H1 (cell line): ENCODE results near the gene ETS1. TPM values are rescaled to one million over a fixed set of nuclear protein-coding genes. Genes with fewer than 3 reads are reported as not detected.

Source experiments
- CTCF ChIA-PET: fragments of 300-600 bp; sonication (Branson Sonifier 250); formaldehyde crosslinking; loops from one replicate; lab custom pipeline; 2021; ENCODE audit not compliant: partially characterized antibody; lab: Charles Lee
- POLR2A ChIA-PET: fragments of 300-600 bp; sonication (Branson Sonifier 250); formaldehyde crosslinking; loops from one replicate; lab custom pipeline; 2021; ENCODE audit warnings: inconsistent platforms; ENCODE audit not compliant: partially characterized antibody; lab: Charles Lee
- DNase-seq, 2 experiments: peaks; one replicate each; pipeline versions ENCODE4 v3.0.0 to v3.0.0-alpha.2; 2010 to 2022; ENCODE audit warnings: low spot score in 2 of 2, low read depth in 1 of 2, mixed read lengths in 1 of 2
- FAIRE-seq: peaks from 2 replicates; lab custom pipeline; 2011; peaks lifted over from hg19 to GRCh38; lab: Jason Lieb, UNC
- H2AFZ ChIP-seq: 2 replicates; pipeline ENCODE4 v1.8.1; 2012; ENCODE audit warnings: low read length, inconsistent platforms
- H2AK5ac ChIP-seq: 2 replicates; pipeline ENCODE4 v1.6.1; 2013; ENCODE audit warnings: low read depth, low read length
- H2BK120ac ChIP-seq: replicated peaks from 2 replicates; pipeline ENCODE3; 2013; ENCODE audit warnings: low read depth, low read length, inconsistent platforms
- H2BK12ac ChIP-seq: 2 replicates; pipeline ENCODE4 v1.6.1; 2013; ENCODE audit warnings: low read depth, low read length
- H2BK15ac ChIP-seq: 2 replicates; pipeline ENCODE4 v1.6.1; 2013; ENCODE audit warnings: low read length
- H2BK20ac ChIP-seq: 2 replicates; pipeline ENCODE4 v1.6.1; 2013; ENCODE audit warnings: low read length
- H2BK5ac ChIP-seq: 2 replicates; pipeline ENCODE4 v1.6.1; 2013; ENCODE audit warnings: low read depth, low read length
- H3K14ac ChIP-seq: 2 replicates; pipeline ENCODE4 v1.6.1; 2013; ENCODE audit warnings: inconsistent platforms; ENCODE audit not compliant: insufficient read length
- H3K18ac ChIP-seq: 2 replicates; pipeline ENCODE4 v1.6.1; 2013; ENCODE audit warnings: low read length; ENCODE audit errors: extremely low read depth
- H3K23ac ChIP-seq: 2 replicates; pipeline ENCODE4 v1.6.1; 2013; ENCODE audit warnings: inconsistent platforms; ENCODE audit not compliant: insufficient read length
- H3K23me2 ChIP-seq: 2 replicates; pipeline ENCODE4 v1.6.1; 2013; ENCODE audit warnings: low read depth, low read length
- H3K27ac ChIP-seq: 2 replicates; pipeline ENCODE4 v1.6.1; 2011; ENCODE audit warnings: low read depth, low read length, inconsistent platforms
- H3K27me3 ChIP-seq, 4 experiments: replicated peaks in 1 of 4; 1 replicate in 1 of 4; 2 replicates in 3 of 4; pipeline versions ENCODE4 v1.6.1 to v1.8.1; 2011 to 2013; ENCODE audit warnings: low read length in 3 of 4, mild to moderate bottlenecking in 3 of 4, inconsistent platforms in 2 of 4, mixed read lengths in 2 of 4, moderate library complexity in 1 of 4; ENCODE audit not compliant: control insufficient read depth in 3 of 4, insufficient read depth in 3 of 4; ENCODE audit errors: extremely low read depth in 1 of 4
- H3K36me3 ChIP-seq, 4 experiments: 2 replicates each; pipeline versions ENCODE4 v1.6.1 to v1.8.1; 2011 to 2013; ENCODE audit warnings: mild to moderate bottlenecking in 4 of 4, low read length in 3 of 4, moderate library complexity in 2 of 4, control low read depth in 1 of 4, inconsistent platforms in 1 of 4; ENCODE audit not compliant: insufficient read depth in 4 of 4, control insufficient read depth in 2 of 4
- H3K4ac ChIP-seq: replicated peaks from 2 replicates; pipeline ENCODE3; 2013; ENCODE audit warnings: low read length, low read depth, mixed read lengths, inconsistent platforms; ENCODE audit not compliant: insufficient read length
- H3K4me1 ChIP-seq, 4 experiments: replicated peaks in 1 of 4; 1 replicate in 1 of 4; 2 replicates in 3 of 4; pipeline versions ENCODE4 v1.6.1 to v1.8.1; 2011 to 2013; ENCODE audit warnings: low read length in 3 of 4, inconsistent platforms in 2 of 4, mixed read lengths in 1 of 4; ENCODE audit not compliant: insufficient read depth in 4 of 4, control insufficient read depth in 3 of 4
- H3K4me2 ChIP-seq, 2 experiments: 2 replicates each; pipeline versions ENCODE4 v1.6.1 to v1.8.1; 2011 to 2013; ENCODE audit warnings: low read depth in 2 of 2, low read length in 2 of 2, control low read depth in 1 of 2, inconsistent platforms in 1 of 2, mild to moderate bottlenecking in 1 of 2; ENCODE audit not compliant: insufficient read depth in 1 of 2
- H3K4me3 ChIP-seq, 4 experiments: fragments of 200-600, 300-600 bp in 1 of 4; sonication (generic), shearing (Covaris generic), sonication (Bioruptor Twin) in 1 of 4; 2 replicates each; pipeline versions ENCODE4 v1.5.1 to v1.8.1; 2011 to 2016; ENCODE audit warnings: low read length in 4 of 4, low read depth in 3 of 4, control low read depth in 2 of 4, inconsistent platforms in 2 of 4, mild to moderate bottlenecking in 2 of 4, mixed read lengths in 1 of 4, moderate library complexity in 1 of 4; ENCODE audit not compliant: insufficient read depth in 2 of 4; ENCODE audit errors: extremely low read depth in 1 of 4
- H3K56ac ChIP-seq: replicated peaks from 2 replicates; pipeline ENCODE3; 2013; ENCODE audit warnings: low read depth, mild to moderate bottlenecking, mixed read lengths, low read length, inconsistent platforms; ENCODE audit not compliant: insufficient read length
- H3K79me1 ChIP-seq: 2 replicates; pipeline ENCODE4 v1.6.1; 2013; ENCODE audit warnings: low read depth, low read length, control low read depth
- H3K79me2 ChIP-seq, 2 experiments: 2 replicates each; pipeline versions ENCODE4 v1.6.1 to v1.8.1; 2012 to 2013; ENCODE audit warnings: low read length in 2 of 2, mild to moderate bottlenecking in 2 of 2, inconsistent platforms in 1 of 2; ENCODE audit not compliant: insufficient read depth in 2 of 2, control insufficient read depth in 1 of 2
- H3K9ac ChIP-seq, 4 experiments: replicated peaks in 1 of 4; 1 replicate in 1 of 4; 2 replicates in 3 of 4; pipeline versions ENCODE4 v1.6.1 to v1.8.1; 2011 to 2013; ENCODE audit warnings: low read depth in 3 of 4, low read length in 3 of 4, control low read depth in 2 of 4, mild to moderate bottlenecking in 2 of 4, moderate library complexity in 2 of 4, inconsistent platforms in 1 of 4; ENCODE audit errors: extremely low read depth in 1 of 4
- H3K9me3 ChIP-seq, 2 experiments: 2 replicates each; pipeline versions ENCODE4 v1.6.1 to v1.8.1; 2012 to 2013; ENCODE audit warnings: mild to moderate bottlenecking in 2 of 2, moderate library complexity in 2 of 2, control low read depth in 1 of 2, inconsistent platforms in 1 of 2, low read depth in 1 of 2, low read length in 1 of 2, mixed read lengths in 1 of 2; ENCODE audit not compliant: insufficient read depth in 2 of 2
- H4K20me1 ChIP-seq, 2 experiments: replicated peaks in 1 of 2; 2 replicates each; pipeline versions ENCODE3 to v1.8.1; 2011 to 2013; ENCODE audit warnings: inconsistent platforms in 2 of 2, low read length in 2 of 2, mild to moderate bottlenecking in 1 of 2; ENCODE audit not compliant: insufficient read depth in 2 of 2, control insufficient read depth in 1 of 2
- H4K5ac ChIP-seq: 2 replicates; pipeline ENCODE4 v1.6.1; 2013; ENCODE audit warnings: low read length, low read depth, mixed read lengths, inconsistent platforms; ENCODE audit not compliant: insufficient read length
- H4K8ac ChIP-seq: 2 replicates; pipeline ENCODE4 v1.8.0; 2013; ENCODE audit warnings: mild to moderate bottlenecking, moderate library complexity, low read length, inconsistent platforms; ENCODE audit not compliant: insufficient read depth; ENCODE audit errors: extremely low read depth
- H4K91ac ChIP-seq: replicated peaks from 2 replicates; pipeline ENCODE3; 2013; ENCODE audit warnings: low read length, mixed read lengths, inconsistent platforms; ENCODE audit not compliant: insufficient read length
- FOSL1 ChIP-seq: IDR thresholded peaks from 2 replicates; pipeline ENCODE4 v1.6.1; 2011; ENCODE audit warnings: mild to moderate bottlenecking, low read depth, low read length, moderate library complexity; ENCODE audit not compliant: insufficient read depth
- JUN ChIP-seq: IDR thresholded peaks from 2 replicates; pipeline ENCODE4 v1.6.1; 2011; ENCODE audit warnings: low read depth, mild to moderate bottlenecking, improper control_type of control experiment, low read length
- MAFK ChIP-seq: IDR thresholded peaks from 2 replicates; pipeline ENCODE4 v1.6.1; 2012; ENCODE audit warnings: low read depth, mild to moderate bottlenecking, improper control_type of control experiment, low read length
- NANOG ChIP-seq: IDR thresholded peaks from 2 replicates; pipeline ENCODE4 v1.6.1; 2011; ENCODE audit warnings: low read length, low read depth, mild to moderate bottlenecking, inconsistent platforms; ENCODE audit not compliant: insufficient read depth, poor library complexity, severe bottlenecking
- PHF8 ChIP-seq: fragments of 200-600 bp; sonication (generic); conservative IDR thresholded peaks from 2 replicates; pipeline ENCODE4 v1.7.1; 2012; ENCODE audit warnings: low read depth, mild to moderate bottlenecking, inconsistent platforms, low read length, moderate library complexity
- RAD21 ChIP-seq, 2 experiments: IDR thresholded peaks in 1 of 2; conservative IDR thresholded peaks in 1 of 2; 2 replicates each; pipeline ENCODE4 v1.6.1; 2011; ENCODE audit warnings: low read depth in 2 of 2, low read length in 2 of 2, improper control_type of control experiment in 1 of 2, inconsistent platforms in 1 of 2, mild to moderate bottlenecking in 1 of 2, moderate library complexity in 1 of 2
- SIRT6 ChIP-seq: IDR thresholded peaks from one replicate; pipeline ENCODE4 v1.7.1; 2012; ENCODE audit warnings: low read length, inconsistent platforms
- SP4 ChIP-seq: IDR thresholded peaks from 2 replicates; pipeline ENCODE4 v1.6.1; 2012; ENCODE audit warnings: low read length, inconsistent platforms
- SUZ12 ChIP-seq: fragments of 200-600 bp; sonication (generic); IDR thresholded peaks from 2 replicates; pipeline ENCODE4 v1.6.1; 2012; ENCODE audit warnings: mild to moderate bottlenecking, inconsistent platforms, low read length, moderate library complexity, mixed read lengths
- TAF1 ChIP-seq: IDR thresholded peaks from 2 replicates; pipeline ENCODE4 v1.6.1; 2011; ENCODE audit warnings: mild to moderate bottlenecking, low read depth, low read length
- WGBS, 2 experiments: shearing (Covaris generic) in 1 of 2; methylation state at CpG; one replicate each; pipeline versions ENCODE4 v1.1.6 to v1.1.7; 2013 to 2015; ENCODE audit warnings: low lambda C conversion rate in 2 of 2, mixed read lengths in 2 of 2, inconsistent platforms in 1 of 2, low coverage in 1 of 2, missing lambda C conversion rate in 1 of 2; ENCODE audit not compliant: insufficient replicate concordance in 2 of 2, insufficient coverage in 1 of 2, insufficient read length in 1 of 2; ENCODE audit errors: extremely low coverage in 1 of 2, missing lambda C conversion rate in 1 of 2; 5-methylcytosine and 5-hydroxymethylcytosine counted together
- polyA plus RNA-seq, 7 experiments: library from polyadenylated mRNA; depleted of rRNA in 3 of 7; stranded (reverse) in 5 of 7; unstranded in 2 of 7; fragments of >200 nt in 5 of 7; fragments of 200-250 nt in 2 of 7; gene quantifications; 1 replicate in 5 of 7; 2 replicates in 1 of 7; 4 replicates in 1 of 7; pipeline versions ENCODE4 v1.2.1 to v1.2.3, GENCODE V29; 2011 to 2013; ENCODE audit warnings: missing spikeins in 2 of 7, mixed read lengths in 2 of 7
- total RNA-seq: library from RNA; stranded (reverse); fragmentation: NEBNext Ultra II Directional; extraction: Animal tissue kit (Norgen Biotek cat#: 25700); gene quantifications from 2 replicates; pipeline ENCODE4 v1.2.1, GENCODE V29; 2021
- TF ChIP-seq, protein P1 (sequence below): IDR thresholded peaks from 2 replicates; pipeline ENCODE4 v1.6.1; 2012; ENCODE audit warnings: inconsistent platforms
- TF ChIP-seq, protein P2 (sequence below): IDR thresholded peaks from 2 replicates; pipeline ENCODE4 v1.6.1; 2011; ENCODE audit warnings: low read length, improper control_type of control experiment

The ETS1 gene
- total and polyA plus RNA-seq, 2 of the 8 experiments (the other 6 are each of a cell fraction or from before 2014, with no cell fraction given): 10.0 to 35.3 TPM

DNA sequence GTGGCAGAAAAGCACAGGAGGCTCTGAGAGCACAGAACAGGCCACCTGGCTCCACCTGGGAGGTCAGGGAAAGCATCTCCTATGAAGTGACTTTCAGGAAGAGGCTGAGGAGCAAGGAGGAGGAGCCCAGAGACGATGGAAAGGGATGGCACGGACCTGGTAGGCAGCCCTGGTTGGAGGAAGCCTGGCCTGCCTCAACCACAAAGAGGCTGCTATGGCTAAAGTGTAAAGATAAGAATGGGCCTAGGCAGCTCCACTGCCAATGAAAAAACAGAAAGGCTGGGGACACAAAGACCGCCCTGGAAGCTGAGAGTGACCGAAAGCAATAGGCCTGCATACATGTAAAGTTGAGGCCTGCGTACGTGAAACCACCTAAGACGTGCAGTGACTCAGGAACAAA, 31.2 kb upstream of the ETS1 start:
- Histone ChIP-seq H3K79me2 (no peaks in the 10 kb centered on the region), H2BK5ac (no peak overlapping the region)
- no peak for FAIRE-seq
- TF ChIP-seq, protein P1, sequence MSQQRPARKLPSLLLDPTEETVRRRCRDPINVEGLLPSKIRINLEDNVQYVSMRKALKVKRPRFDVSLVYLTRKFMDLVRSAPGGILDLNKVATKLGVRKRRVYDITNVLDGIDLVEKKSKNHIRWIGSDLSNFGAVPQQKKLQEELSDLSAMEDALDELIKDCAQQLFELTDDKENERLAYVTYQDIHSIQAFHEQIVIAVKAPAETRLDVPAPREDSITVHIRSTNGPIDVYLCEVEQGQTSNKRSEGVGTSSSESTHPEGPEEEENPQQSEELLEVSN: no peak
- TF ChIP-seq JUN (no peak), NANOG (no peak), FOSL1 (no peak), RAD21 (IDR thresholded peaks at IDR 0.05 in 1 of 2, conservative IDR thresholded peaks at IDR 0.05 in 1 of 2; ENCODE audit: low read depth in 2 of 2, low read length in 2 of 2) (no peak), MAFK (no peak), SIRT6 (no peak), TAF1 (no peak), PHF8 (no peak), SUZ12 (no peak), SP4 (no peak)
- TF ChIP-seq, protein P2, sequence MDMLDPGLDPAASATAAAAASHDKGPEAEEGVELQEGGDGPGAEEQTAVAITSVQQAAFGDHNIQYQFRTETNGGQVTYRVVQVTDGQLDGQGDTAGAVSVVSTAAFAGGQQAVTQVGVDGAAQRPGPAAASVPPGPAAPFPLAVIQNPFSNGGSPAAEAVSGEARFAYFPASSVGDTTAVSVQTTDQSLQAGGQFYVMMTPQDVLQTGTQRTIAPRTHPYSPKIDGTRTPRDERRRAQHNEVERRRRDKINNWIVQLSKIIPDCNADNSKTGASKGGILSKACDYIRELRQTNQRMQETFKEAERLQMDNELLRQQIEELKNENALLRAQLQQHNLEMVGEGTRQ: no peak

More for the DNA sequence above, 31.2 kb upstream of the ETS1 start:
- no peaks in the 10 kb centered on the region for H3K79me1 ChIP-seq
- no peak overlapping the region for H4K5ac ChIP-seq
- H2BK120ac ChIP-seq: no peak overlapping the region
- no peak overlapping the region for H2AFZ ChIP-seq
- 86% methylated on average over 7 of the region's 7 CpGs; no CpG with 5 or more reads in 1 of the 2 experiments for WGBS, 2 experiments
- H2AK5ac ChIP-seq: no peak overlapping the region
- peaks cover 0 to 3% (median 0%) of the 10 kb centered on the region in 4 experiments; a peak in 4 of 7 replicates for H3K27me3 ChIP-seq
- no peak for DNase-seq
- H3K18ac ChIP-seq: no peak overlapping the region
- H3K14ac ChIP-seq: no peak overlapping the region
- no peak overlapping the region for H4K91ac ChIP-seq
- no peaks in the 10 kb centered on the region for H3K23me2 ChIP-seq
- no peak overlapping the region for H2BK20ac ChIP-seq
- no peak overlapping the region for H3K4me3 ChIP-seq
- ChIA-PET CTCF (interaction anchor here (0.6 to 22.9 kb wide), 11 partner anchors 6 to 638 kb away, joined by 3 to 319 read pairs (median 4); no protein-coding TSS in a partner anchor), POLR2A (no interaction called here)
- no peak overlapping the region for H3K9ac ChIP-seq
- H3K4me1 ChIP-seq: peaks cover 0 to 3% (median 0%) of the 10 kb centered on the region in 4 experiments; a peak in 4 of 7 replicates
- H3K9me3 ChIP-seq: no peaks in the 10 kb centered on the region
- no peak overlapping the region for H4K8ac ChIP-seq
- H4K20me1 ChIP-seq: no peaks in the 10 kb centered on the region
- no peak overlapping the region for H2BK15ac ChIP-seq
- no peak overlapping the region for H3K56ac ChIP-seq
- H2BK12ac ChIP-seq: no peak overlapping the region
- no peak overlapping the region for H3K4ac ChIP-seq
- H3K36me3 ChIP-seq: no peaks in the 10 kb centered on the region
- H3K23ac ChIP-seq: no peak overlapping the region
- no peak overlapping the region for H3K27ac ChIP-seq
- no peak overlapping the region for H3K4me2 ChIP-seq
